ENCODE measurements around the gene ZNF581. TPM values are rescaled to one million over a fixed set of nuclear protein-coding genes. Genes with fewer than 3 reads are reported as not detected.
A peak's percentile ranks its signal among the peaks of the same experiment; 100 is the strongest.

Gene ZNF581
- total RNA-seq, 1 donor from 2014 or later: 24.7 TPM

- Mint-ChIP-seq H3K4me1 (ENCODE audit: low read depth) (no peaks in the 10 kb centered on the region), H3K27me3 (ENCODE audit: low read depth) (no peaks in the 10 kb centered on the region), H3K27ac (ENCODE audit: unreplicated experiment) (no peak overlapping the region), H3K36me3 (ENCODE audit: low read depth) (peaks cover 17% of the 10 kb centered on the region), H3K9me3 (ENCODE audit: low read depth) (no peaks in the 10 kb centered on the region), H3K4me3 (ENCODE audit: unreplicated experiment) (no peak overlapping the region)
- TF ChIP-seq, protein P1, sequence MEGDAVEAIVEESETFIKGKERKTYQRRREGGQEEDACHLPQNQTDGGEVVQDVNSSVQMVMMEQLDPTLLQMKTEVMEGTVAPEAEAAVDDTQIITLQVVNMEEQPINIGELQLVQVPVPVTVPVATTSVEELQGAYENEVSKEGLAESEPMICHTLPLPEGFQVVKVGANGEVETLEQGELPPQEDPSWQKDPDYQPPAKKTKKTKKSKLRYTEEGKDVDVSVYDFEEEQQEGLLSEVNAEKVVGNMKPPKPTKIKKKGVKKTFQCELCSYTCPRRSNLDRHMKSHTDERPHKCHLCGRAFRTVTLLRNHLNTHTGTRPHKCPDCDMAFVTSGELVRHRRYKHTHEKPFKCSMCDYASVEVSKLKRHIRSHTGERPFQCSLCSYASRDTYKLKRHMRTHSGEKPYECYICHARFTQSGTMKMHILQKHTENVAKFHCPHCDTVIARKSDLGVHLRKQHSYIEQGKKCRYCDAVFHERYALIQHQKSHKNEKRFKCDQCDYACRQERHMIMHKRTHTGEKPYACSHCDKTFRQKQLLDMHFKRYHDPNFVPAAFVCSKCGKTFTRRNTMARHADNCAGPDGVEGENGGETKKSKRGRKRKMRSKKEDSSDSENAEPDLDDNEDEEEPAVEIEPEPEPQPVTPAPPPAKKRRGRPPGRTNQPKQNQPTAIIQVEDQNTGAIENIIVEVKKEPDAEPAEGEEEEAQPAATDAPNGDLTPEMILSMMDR (IDR thresholded peaks at IDR 0.05): no peak
- DNase-seq (ENCODE audit: low spot score): peak; percentile 91
Measured at GRCh38 chr19:55692681-55693081, 49.2 kb downstream of the ZNF581 start.

DNA sequence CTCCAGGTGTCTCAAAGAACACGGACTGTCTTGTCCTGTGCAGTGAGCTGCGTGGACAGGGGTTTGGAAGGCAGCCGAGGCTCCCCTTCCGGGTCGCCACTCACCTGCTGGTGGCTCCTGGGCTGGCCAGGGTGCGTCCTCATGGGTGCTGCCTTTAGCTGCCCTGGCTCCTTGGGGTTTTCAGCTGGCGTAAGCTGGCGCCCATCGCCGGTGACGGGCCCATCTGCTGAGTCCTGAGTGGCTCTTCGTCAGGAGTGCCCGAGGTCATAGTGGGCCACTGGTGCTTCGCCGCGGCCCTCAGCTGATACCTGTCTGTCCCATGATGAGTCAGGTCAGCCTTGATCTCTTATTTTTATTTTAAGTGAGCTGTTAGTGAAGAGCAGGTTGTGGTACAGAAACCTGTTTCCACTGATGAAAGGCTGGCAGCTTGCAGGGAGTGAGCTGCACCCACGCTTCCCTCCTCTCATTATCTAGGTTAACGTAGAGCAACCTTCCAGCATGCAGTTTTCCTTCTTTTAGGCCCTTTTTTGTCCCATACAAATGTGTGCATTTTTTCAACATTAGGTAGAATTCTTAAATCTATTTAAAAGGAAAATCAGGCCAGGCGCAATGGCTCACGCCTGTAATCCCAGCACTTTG, 50.0 kb downstream of the ZNF581 start:
- DNase-seq (ENCODE audit: low spot score): peak; percentile 72
- H3K4me1 Mint-ChIP-seq (ENCODE audit: low read depth): no peaks in the 10 kb centered on the region
- TF ChIP-seq, protein P1 (IDR thresholded peaks at IDR 0.05): no peak
- H3K27ac Mint-ChIP-seq (ENCODE audit: unreplicated experiment): no peak overlapping the region
- peaks cover 18% of the 10 kb centered on the region for H3K36me3 Mint-ChIP-seq (ENCODE audit: low read depth)
- no peaks in the 10 kb centered on the region for H3K9me3 Mint-ChIP-seq (ENCODE audit: low read depth)
- H3K4me3 Mint-ChIP-seq (ENCODE audit: unreplicated experiment): no peak overlapping the region
- no peaks in the 10 kb centered on the region for H3K27me3 Mint-ChIP-seq (ENCODE audit: low read depth)

GRCh38 chr19:55694241-55694655, 50.8 kb downstream of the ZNF581 start:
- DNase-seq (ENCODE audit: low spot score): peak; percentile 58
- TF ChIP-seq, protein P1 (IDR thresholded peaks at IDR 0.05): no peak
- H3K27ac Mint-ChIP-seq (ENCODE audit: unreplicated experiment): no peak overlapping the region
- H3K36me3 Mint-ChIP-seq (ENCODE audit: low read depth): peaks cover 22% of the 10 kb centered on the region
- no peaks in the 10 kb centered on the region for H3K9me3 Mint-ChIP-seq (ENCODE audit: low read depth)
- H3K4me3 Mint-ChIP-seq (ENCODE audit: unreplicated experiment): no peak overlapping the region
- no peaks in the 10 kb centered on the region for H3K27me3 Mint-ChIP-seq (ENCODE audit: low read depth)
- no peaks in the 10 kb centered on the region for H3K4me1 Mint-ChIP-seq (ENCODE audit: low read depth)

DNA sequence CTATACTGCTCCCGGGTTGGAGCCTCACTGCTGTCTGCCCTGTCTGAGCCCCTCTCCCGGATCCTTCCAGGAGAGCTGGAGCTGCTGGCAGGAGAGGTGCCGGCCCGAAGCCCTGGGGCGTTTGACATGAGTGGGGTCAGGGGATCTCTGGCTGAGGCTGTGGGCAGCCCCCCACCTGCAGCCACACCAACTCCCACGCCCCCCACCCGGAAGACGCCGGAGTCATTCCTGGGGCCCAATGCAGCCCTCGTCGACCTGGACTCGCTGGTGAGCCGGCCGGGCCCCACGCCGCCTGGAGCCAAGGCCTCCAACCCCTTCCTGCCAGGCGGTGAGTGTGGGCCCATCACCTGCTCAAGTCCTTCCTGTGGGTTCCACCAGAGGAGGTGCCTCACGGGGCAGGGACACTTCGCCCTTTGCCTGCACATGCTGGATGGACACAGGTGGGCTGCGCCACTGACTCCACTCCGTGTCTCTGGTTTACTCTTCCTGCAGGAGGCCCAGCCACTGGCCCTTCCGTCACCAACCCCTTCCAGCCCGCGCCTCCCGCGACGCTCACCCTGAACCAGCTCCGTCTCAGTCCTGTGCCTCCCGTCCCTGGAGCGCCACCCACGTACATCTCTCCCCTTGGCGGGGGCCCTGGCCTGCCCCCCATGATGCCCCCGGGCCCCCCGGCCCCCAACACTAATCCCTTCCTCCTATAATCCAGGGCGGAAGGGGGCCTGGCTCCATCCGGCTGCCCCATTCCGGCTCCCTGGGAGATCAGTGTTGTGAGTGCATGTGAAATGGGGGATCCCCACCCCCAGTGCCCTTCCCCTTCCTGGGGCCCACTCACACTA, 51.4 kb downstream of the ZNF581 start:
- Mint-ChIP-seq H3K9me3 (ENCODE audit: low read depth) (no peaks in the 10 kb centered on the region), H3K27me3 (ENCODE audit: low read depth) (no peaks in the 10 kb centered on the region), H3K4me1 (ENCODE audit: low read depth) (no peaks in the 10 kb centered on the region), H3K4me3 (ENCODE audit: unreplicated experiment) (no peak overlapping the region), H3K27ac (ENCODE audit: unreplicated experiment) (no peak overlapping the region), H3K36me3 (ENCODE audit: low read depth) (peaks cover 20% of the 10 kb centered on the region)
- TF ChIP-seq, protein P1 (IDR thresholded peaks at IDR 0.05): no peak
- peak; percentile 92 for DNase-seq (ENCODE audit: low spot score)

Other genes starting within 250 kb of the ZNF581 start
- 60.0 to 79.7 TPM (median 78.6 TPM) in 3 replicates for gene UBE2S, start 235.9 kb upstream of the ZNF581 start, total RNA-seq
- not detected in 3 replicates for gene SHISA7, start 200.3 kb upstream of the ZNF581 start, total RNA-seq
- gene ISOC2, start 182.0 kb upstream of the ZNF581 start, total RNA-seq: 39.8 to 47.2 TPM (median 39.8 TPM) in 3 replicates
- not detected in 3 replicates for gene C19orf85, start 178.9 kb upstream of the ZNF581 start, total RNA-seq
- 9.1 to 9.7 TPM (median 9.4 TPM) in 3 replicates for gene ZNF628, start 167.0 kb upstream of the ZNF581 start, total RNA-seq
- gene NAT14, start 158.5 kb upstream of the ZNF581 start, total RNA-seq: 32.1 to 50.0 TPM (median 33.1 TPM) in 3 replicates
- gene SSC5D, start 155.2 kb upstream of the ZNF581 start, total RNA-seq: 33.6 to 50.0 TPM (median 34.5 TPM) in 3 replicates
- gene SBK2, start 106.5 kb upstream of the ZNF581 start, total RNA-seq: not detected in 3 replicates
- gene SBK3, start 98.1 kb upstream of the ZNF581 start, total RNA-seq: not detected in 3 replicates
- 15.7 to 23.6 TPM (median 23.1 TPM) in 3 replicates for gene ZNF579, start 62.8 kb upstream of the ZNF581 start, total RNA-seq
- 11.3 to 14.7 TPM (median 14.4 TPM) in 3 replicates for gene FIZ1, start 44.1 kb upstream of the ZNF581 start, total RNA-seq
- gene ZNF524, start 43.4 kb upstream of the ZNF581 start, total RNA-seq: 10.1 to 11.0 TPM (median 10.8 TPM) in 3 replicates
- 16.1 to 18.1 TPM (median 16.4 TPM) in 3 replicates for gene ZNF865, start 38.0 kb upstream of the ZNF581 start, total RNA-seq
- 6.1 to 7.9 TPM (median 6.4 TPM) in 3 replicates for gene ZNF784, start 19.1 kb upstream of the ZNF581 start, total RNA-seq
- 42.3 to 59.8 TPM (median 45.0 TPM) in 3 replicates for gene ZNF580, start 2.6 kb upstream of the ZNF581 start, total RNA-seq
- gene CCDC106, start 4.6 kb downstream of the ZNF581 start, total RNA-seq: 20.9 to 26.5 TPM (median 23.5 TPM) in 3 replicates
- 119 to 137 TPM (median 129 TPM) in 3 replicates for gene U2AF2, start 11.4 kb downstream of the ZNF581 start, total RNA-seq
- gene EPN1, start 31.6 kb downstream of the ZNF581 start, total RNA-seq: 105 to 127 TPM (median 124 TPM) in 3 replicates
- not detected in 3 replicates for gene NLRP9, start 94.8 kb downstream of the ZNF581 start, total RNA-seq
- not detected in 3 replicates for gene RFPL4A, start 115.4 kb downstream of the ZNF581 start, total RNA-seq
- gene RFPL4AL1, start 125.5 kb downstream of the ZNF581 start, total RNA-seq: not detected in 3 replicates
- not detected in 3 replicates for gene NLRP11, start 188.3 kb downstream of the ZNF581 start, total RNA-seq
- not detected in 3 replicates for gene NLRP4, start 192.9 kb downstream of the ZNF581 start, total RNA-seq